ENCODE data around the gene CERKL.

DNA sequence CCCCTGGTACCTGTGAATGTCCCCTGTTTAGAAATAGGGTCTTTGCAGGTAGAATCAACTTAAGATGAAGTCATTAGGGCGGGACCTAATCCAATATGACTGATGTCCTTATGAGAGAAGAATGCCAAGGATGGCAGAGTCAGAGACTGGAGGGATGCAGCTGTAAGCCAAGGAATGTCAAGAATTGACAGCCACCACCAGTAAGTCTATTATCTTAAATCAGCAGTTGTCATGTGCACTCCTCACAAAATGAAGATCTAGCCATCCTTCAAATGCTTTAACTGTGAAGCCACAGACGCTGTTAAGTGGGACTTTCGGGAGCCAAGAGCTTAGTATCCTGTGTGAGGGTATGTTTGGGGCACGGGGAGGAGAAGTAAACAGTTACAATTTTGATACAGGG is 116.5 kb downstream of the CERKL start:
- TF ChIP-seq, protein P1, sequence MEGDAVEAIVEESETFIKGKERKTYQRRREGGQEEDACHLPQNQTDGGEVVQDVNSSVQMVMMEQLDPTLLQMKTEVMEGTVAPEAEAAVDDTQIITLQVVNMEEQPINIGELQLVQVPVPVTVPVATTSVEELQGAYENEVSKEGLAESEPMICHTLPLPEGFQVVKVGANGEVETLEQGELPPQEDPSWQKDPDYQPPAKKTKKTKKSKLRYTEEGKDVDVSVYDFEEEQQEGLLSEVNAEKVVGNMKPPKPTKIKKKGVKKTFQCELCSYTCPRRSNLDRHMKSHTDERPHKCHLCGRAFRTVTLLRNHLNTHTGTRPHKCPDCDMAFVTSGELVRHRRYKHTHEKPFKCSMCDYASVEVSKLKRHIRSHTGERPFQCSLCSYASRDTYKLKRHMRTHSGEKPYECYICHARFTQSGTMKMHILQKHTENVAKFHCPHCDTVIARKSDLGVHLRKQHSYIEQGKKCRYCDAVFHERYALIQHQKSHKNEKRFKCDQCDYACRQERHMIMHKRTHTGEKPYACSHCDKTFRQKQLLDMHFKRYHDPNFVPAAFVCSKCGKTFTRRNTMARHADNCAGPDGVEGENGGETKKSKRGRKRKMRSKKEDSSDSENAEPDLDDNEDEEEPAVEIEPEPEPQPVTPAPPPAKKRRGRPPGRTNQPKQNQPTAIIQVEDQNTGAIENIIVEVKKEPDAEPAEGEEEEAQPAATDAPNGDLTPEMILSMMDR (IDR thresholded peaks at IDR 0.05), result no peak
- TF ChIP-seq EZH2 (IDR thresholded peaks at IDR 0.05; ENCODE audit: borderline replicate concordance, insufficient read depth, low read depth, low read length, poor library complexity, severe bottlenecking), result no peak

Data from B cell (primary cell).